Lower lobe of right lung (tissue), 2 donors: ENCODE measurements around the gene RAB3IL1. TPM values are rescaled to one million over a fixed set of nuclear protein-coding genes. Genes with fewer than 3 reads are reported as not detected.
A peak's percentile ranks its signal among the peaks of the same experiment; 100 is the strongest.

Source experiments
- ATAC-seq, 2 donors: fragments of 200-7000 bp; cut with Tn5 transposase; one replicate each; pipeline ENCODE4 v1.9.1; 2020 to 2022; ENCODE audit warnings: mild to moderate bottlenecking in 2 of 2, moderate library complexity in 2 of 2
- DNase-seq: peaks from one replicate; pipeline ENCODE4 v3.0.0-alpha.2; 2020
- H3K27ac ChIP-seq: fragments of 200-600 bp; one replicate; pipeline ENCODE4 v1.8.0; 2022
- H3K27me3 ChIP-seq: fragments of 200-600 bp; one replicate; pipeline ENCODE4 v1.8.0; 2022; ENCODE audit warnings: low read depth
- H3K36me3 ChIP-seq: fragments of 200-600 bp; one replicate; pipeline ENCODE4 v1.8.0; 2022; ENCODE audit warnings: mild to moderate bottlenecking
- H3K4me1 ChIP-seq: fragments of 200-600 bp; one replicate; pipeline ENCODE4 v1.8.0; 2022
- H3K4me3 ChIP-seq: fragments of 200-600 bp; one replicate; pipeline ENCODE4 v1.8.0; 2022; ENCODE audit warnings: mild to moderate bottlenecking
- H3K9me3 ChIP-seq: fragments of 200-600 bp; one replicate; pipeline ENCODE4 v1.8.0; 2022
- CTCF ChIP-seq: fragments of 200-600 bp; IDR thresholded peaks from one replicate; pipeline ENCODE4 v1.8.0; 2022; ENCODE audit warnings: antibody characterized with exemption, mild to moderate bottlenecking
- intact Hi-C: fragments of 100-400 bp; cut with DNase I; formaldehyde crosslinking; loops from one replicate; pipeline ENCODE4 v1.11.0; 2022
- total RNA-seq: library from RNA; stranded (reverse); fragmentation: NEBNext Ultra II Directional; extraction: Animal tissue kit (Norgen Biotek cat#: 25700); gene quantifications from one replicate; pipeline ENCODE4 v1.2.1, GENCODE V29; 2021
- donor health status: DM: no; HTN: yes; CAD: no; lungs with severe emphysema.

The RAB3IL1 gene
- total RNA-seq, 1 donor from 2014 or later = 11.4 TPM

- Histone ChIP-seq H3K4me1 (peaks cover 21% of the 10 kb centered on the region), H3K4me3 (no peak overlapping the region), H3K36me3 (no peaks in the 10 kb centered on the region), H3K9me3 (no peaks in the 10 kb centered on the region), H3K27ac (no peak overlapping the region), H3K27me3 (no peaks in the 10 kb centered on the region)
- intact Hi-C loops = no loop called here
- TF ChIP-seq CTCF = no peak
- ATAC-seq (no peak), DNase-seq (no peak)
Observed at GRCh38 chr11:61925736-61926135, 8.4 kb upstream of the RAB3IL1 start.

DNA sequence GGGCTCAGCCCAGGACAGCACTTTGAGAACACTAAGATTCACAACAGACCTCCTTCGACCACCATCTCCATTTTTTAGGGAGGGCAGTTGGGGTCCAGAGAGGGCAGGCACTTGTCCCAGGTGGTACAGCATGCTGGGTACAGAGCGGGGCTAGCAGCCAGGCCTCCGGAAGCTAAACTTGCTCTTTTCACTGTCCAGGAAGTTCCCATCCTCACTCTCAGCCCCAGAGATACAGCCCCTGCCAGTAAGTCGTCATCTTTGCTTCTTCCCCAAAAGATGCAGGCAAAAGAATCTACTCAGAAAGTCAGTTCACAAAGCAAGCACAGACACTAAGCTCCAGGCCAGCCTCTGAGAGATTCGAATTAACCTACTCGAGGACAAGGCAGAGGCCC lies 6.7 kb upstream of the RAB3IL1 start:
- intact Hi-C loops = no loop called here
- H3K27me3 ChIP-seq = peaks cover 5% of the 10 kb centered on the region
- H3K9me3 ChIP-seq = no peaks in the 10 kb centered on the region
- no peak for DNase-seq
- TF ChIP-seq CTCF = no peak
- no peaks in the 10 kb centered on the region for H3K36me3 ChIP-seq
- ATAC-seq = no peak
- H3K4me3 ChIP-seq = no peak overlapping the region
- H3K27ac ChIP-seq = peak overlapping the region; percentile 82
- H3K4me1 ChIP-seq = peaks cover 24% of the 10 kb centered on the region

GRCh38 chr11:61923166-61924063 lies 6.0 kb upstream of the RAB3IL1 start:
- H3K4me1 ChIP-seq = peaks cover 30% of the 10 kb centered on the region
- H3K27me3 ChIP-seq = peaks cover 10% of the 10 kb centered on the region
- H3K36me3 ChIP-seq = no peaks in the 10 kb centered on the region
- peak; percentile 51 to 68 for ATAC-seq
- intact Hi-C loops = no loop called here
- peak overlapping the region; percentile 82 for H3K27ac ChIP-seq
- no peaks in the 10 kb centered on the region for H3K9me3 ChIP-seq
- TF ChIP-seq CTCF = no peak
- DNase-seq = no peak
- no peak overlapping the region for H3K4me3 ChIP-seq

DNA sequence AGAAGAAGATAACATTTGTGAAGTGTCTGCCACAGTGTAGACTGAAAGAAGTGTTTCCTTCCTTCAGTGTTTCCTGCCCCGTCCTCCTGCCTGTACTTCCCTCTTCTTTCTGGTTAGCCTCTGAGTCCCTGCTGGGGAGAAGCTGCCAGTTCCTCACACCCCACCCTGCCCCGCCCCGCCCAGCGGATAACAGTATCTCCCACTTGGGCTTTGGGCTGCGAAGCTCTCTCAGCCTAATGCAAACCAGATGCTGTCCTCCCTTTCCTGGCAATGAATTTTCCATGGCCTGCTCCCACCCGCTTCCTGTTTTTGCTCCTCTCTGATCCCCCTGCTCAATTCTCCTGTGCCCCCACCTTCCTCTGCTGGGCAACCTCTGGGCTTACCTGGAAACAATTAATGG lies 5.2 kb upstream of the RAB3IL1 start:
- ATAC-seq (peak; percentile 68 to 73), DNase-seq (peak; percentile 72)
- no peak for TF ChIP-seq CTCF
- H3K4me1 ChIP-seq = peaks cover 39% of the 10 kb centered on the region
- no peak overlapping the region for H3K4me3 ChIP-seq
- intact Hi-C loops = no loop called here
- H3K36me3 ChIP-seq = no peaks in the 10 kb centered on the region
- H3K27me3 ChIP-seq = peaks cover 17% of the 10 kb centered on the region
- H3K9me3 ChIP-seq = no peaks in the 10 kb centered on the region
- peak overlapping the region; percentile 82 for H3K27ac ChIP-seq

DNA sequence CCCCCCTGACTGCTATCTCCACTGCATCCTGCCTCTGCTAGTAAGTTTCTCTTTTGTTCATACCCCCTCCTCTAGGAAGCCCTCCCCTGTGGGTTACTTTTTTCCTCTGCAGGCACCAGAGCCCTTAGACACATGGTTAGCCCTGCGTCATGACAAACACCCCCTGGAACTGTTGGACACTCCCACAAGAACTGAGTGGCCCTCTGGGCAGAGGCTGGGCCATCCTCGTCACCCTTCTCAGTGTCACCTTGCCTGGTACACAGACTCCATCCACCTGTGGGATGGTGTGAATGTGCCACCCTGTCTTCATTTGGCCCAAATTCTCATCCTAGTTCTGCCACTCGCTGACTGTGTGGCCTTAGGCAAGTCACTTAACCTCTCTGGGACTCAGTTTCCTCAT lies 4.1 kb upstream of the RAB3IL1 start:
- Histone ChIP-seq H3K9me3 (no peaks in the 10 kb centered on the region), H3K4me1 (peaks cover 39% of the 10 kb centered on the region), H3K4me3 (no peak overlapping the region), H3K27me3 (peaks cover 24% of the 10 kb centered on the region), H3K27ac (no peak overlapping the region), H3K36me3 (no peaks in the 10 kb centered on the region)
- ATAC-seq (no peak), DNase-seq (no peak)
- TF ChIP-seq CTCF = no peak
- intact Hi-C loops = no loop called here
